GM19452 (cell line): ENCODE results near the gene NSL1.
A peak's percentile ranks its signal among the peaks of the same experiment; 100 is the strongest.

Source experiments
- ATAC-seq: cut with Tn5 transposase; IDR thresholded peaks from one replicate; pipeline ENCODE4 v1.9.1; 2021; ENCODE audit not compliant: unreplicated experiment

NSL1 gene

DNA sequence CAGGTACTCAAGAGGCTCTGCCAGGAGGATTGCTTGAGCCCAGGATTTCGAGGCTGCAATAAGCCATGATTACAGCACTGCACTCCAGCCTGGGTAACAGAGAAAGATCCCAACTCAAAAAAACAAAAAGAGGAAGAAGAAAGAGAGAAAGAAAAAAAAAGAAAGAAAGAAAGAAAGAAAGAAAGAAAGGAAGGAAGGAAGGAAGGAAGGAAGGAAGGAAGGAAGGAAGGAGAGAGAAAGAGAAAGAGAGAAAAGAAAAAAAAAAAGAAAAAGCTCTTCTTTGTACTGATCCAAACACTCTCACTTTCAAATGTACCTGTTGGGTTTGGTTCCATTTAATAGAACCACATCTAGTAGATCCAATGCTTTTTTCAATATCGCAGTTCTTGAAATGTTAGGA, 103.8 kb downstream of the NSL1 start:
- no peak for ATAC-seq

- ATAC-seq = no peak
Measured at GRCh38 chr1:212686591-212686990, 105.0 kb downstream of the NSL1 start.

DNA sequence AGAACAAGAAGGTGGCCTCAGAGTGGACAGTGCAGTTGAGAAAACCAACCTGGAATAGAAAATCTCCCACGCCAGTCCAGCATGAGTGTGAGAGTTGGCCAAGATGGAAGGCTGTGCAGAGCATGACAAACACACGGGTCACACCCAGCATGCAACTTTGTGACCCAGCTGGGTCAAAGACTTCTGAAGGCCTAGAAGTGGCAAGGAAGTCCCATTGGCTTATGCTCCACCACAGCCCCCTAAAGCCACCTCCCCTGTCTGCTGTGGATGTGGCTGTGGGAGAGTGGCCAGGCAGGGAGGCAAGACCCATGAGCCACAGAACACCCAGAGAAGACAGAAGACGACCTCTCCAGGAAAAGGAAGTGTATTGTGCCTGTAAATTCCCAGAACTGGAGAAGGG, 105.5 kb downstream of the NSL1 start:
- no peak for ATAC-seq

DNA sequence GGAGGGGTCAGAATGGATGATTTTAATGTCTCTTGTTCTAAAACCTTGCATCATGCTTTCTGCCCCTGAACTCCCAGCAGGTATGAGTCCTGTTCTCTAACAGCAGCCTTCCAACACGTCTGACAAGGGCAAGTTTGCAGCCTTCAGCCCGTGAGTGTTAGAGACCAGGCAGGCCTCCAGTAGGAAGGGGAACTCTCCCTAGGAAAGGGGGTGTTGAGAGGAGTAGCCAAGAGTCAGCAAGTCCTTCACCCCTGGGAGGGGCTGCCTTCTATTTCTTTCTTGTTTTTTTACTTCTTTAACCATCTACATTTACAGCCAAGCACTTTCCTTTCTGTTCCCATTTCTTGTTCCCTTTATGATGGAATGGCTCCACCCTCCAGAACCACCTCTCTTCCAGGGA, 106.1 kb downstream of the NSL1 start:
- ATAC-seq = no peak

- ATAC-seq = no peak
Measured at GRCh38 chr1:212684521-212685090, 107.0 kb downstream of the NSL1 start.

DNA sequence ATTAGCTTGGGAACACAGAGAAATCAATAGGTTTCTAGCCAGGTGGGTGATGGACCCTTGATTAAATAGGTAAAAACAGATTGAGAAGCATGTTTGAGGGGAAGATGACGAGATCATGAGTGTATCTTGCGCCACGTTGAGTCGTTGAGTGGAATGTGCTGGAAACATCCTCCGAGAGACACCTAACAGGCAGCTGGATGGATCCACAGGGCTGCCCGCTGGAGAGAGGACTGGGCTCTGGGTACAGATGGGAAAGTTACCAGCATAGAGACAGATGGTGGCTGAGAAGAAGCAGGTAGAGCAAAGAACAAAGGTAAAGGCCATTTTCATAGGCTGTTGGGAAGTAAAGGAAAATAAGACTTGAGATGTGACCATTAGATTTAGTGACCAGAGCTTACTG, 107.5 kb downstream of the NSL1 start:
- no peak for ATAC-seq

DNA sequence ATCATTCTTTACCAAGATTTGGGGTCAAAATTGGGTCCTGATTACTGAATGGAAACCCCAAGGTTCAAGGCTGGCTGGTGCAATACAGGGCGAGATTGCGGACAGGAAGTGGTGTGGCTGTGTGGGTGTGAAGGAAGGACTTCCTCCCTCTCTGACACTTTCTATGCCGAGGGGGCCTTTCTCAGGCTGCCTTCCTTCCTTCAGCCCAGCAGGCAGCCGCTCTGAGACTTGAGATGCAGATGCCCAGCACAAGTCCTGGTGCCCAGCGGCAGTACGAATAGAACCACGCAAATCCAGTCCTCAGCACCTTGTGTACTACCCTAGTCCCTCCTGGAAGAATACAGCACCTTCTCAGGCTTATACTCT, 108.2 kb downstream of the NSL1 start:
- peak; percentile 81 for ATAC-seq

GRCh38 chr1:212680680-212681389, 110.7 kb downstream of the NSL1 start:
- no peak for ATAC-seq

DNA sequence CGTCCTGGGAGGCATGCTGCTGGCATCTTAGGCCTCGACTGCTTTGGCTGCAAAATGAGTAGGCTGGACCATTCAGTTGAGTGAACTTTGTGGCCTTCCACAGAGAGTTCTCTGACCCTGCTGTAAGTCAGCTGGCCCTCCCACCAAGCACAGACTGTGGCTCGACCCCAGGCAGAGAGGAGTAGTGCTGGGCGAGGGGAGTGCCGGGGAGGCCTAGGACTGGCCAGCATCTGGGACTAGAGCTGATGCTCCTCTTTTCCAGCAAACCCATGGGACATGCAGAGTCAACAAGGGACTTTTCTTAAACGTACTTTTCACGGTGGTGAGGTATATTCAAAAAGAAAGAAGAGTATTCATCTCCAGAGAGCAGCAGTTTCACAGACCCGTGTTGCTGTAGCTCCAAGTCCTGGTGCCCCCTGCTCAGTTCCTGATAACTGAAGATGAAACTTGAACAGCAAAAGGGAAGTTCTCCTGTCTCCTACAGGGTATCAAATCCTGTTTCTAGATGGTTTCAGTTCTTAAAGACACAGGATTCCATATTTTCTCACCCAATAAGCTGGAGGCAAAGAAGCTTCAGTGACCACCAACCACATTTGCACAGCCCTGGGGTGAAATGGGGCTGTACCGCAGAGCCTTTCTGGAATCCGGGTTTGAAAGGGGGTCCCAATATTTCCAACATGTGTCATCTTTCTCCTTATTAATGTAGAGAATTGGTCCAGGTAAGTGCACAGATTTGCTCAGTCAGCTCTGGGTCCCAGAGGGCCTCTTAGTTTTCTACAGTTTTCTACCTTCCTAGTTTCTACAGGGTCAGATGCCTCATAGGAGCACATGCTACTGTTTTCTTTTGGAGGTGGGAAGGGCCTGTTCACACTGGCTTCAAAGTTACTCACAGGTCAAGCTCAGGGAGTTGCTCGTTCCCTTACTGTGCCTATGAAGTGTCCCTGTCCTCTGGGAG, 112.8 kb downstream of the NSL1 start:
- ATAC-seq = peak; percentile 55

DNA sequence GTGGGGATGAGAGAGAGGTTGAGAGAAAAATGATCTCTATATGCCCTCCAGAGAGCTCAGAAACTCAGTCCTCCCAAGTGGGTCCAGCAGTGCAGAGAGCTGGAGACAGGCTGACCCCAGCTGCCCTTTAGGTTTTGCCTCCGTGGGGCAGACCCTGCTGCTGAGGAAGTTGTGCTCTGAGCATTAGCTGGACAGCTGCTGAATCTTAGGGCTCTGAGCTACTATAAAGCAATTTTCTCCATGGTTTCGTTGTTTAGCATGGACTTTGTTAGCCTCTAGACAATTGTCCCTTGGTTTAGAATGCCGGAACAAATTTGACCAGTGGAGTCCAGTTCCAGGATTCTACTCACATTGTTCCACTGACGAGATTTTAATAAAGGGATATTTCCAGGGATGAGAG, 114.0 kb downstream of the NSL1 start:
- ATAC-seq = no peak

DNA sequence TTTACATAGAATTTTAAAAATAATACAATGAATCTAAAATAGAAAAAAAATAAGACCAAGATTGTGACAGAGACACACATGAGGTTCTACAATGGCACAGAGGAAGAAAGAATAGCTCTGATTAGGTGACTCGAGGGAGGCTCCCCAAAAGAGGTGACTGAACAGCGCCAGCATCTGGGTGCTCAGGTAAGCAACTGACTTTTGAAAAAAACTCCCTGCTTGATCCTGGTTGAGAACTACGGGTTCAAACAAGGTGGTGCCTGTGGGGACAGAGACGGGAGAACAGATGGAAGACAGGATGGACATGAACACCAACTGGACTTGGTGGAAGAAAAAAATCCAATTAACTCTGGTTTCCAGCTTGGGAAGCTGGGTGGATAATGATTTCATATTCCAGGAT, 114.4 kb downstream of the NSL1 start:
- ATAC-seq = no peak
